Measurements from ENCODE around the gene CEP152.

Gene CEP152

DNA sequence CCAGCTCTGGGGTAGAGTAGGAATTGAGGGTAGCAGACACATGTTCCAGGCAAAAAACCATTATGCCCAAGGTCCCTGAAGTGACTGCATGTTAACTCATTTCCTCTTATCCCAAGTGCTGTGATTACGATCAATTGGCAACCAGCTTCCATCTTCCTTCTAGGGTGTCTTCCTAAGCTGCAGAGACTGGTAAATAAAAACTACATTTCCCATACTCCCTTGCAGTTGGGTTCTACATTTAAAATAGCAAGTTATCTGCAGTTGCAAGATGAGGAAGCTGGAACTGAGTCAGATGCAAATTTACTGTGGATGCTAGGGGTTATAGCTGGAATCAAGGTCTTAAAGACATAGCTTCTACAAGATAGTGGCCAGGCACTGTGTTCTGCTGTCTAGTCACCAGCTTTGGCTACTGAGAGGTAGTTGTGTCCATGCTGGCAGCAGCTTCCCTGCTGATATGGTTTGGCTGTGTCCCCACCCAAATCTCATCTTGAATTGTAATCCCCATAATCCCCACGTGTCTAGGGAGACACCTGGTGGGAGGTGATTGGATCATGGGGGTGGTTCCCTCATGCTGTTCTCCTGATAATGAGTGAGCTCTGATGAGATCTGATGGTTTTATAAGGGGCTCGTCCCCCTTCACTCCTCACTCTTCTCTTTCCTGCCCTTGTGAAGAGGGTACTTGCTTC, 114.1 kb downstream of the CEP152 start:
- no peak for DNase-seq

DNA sequence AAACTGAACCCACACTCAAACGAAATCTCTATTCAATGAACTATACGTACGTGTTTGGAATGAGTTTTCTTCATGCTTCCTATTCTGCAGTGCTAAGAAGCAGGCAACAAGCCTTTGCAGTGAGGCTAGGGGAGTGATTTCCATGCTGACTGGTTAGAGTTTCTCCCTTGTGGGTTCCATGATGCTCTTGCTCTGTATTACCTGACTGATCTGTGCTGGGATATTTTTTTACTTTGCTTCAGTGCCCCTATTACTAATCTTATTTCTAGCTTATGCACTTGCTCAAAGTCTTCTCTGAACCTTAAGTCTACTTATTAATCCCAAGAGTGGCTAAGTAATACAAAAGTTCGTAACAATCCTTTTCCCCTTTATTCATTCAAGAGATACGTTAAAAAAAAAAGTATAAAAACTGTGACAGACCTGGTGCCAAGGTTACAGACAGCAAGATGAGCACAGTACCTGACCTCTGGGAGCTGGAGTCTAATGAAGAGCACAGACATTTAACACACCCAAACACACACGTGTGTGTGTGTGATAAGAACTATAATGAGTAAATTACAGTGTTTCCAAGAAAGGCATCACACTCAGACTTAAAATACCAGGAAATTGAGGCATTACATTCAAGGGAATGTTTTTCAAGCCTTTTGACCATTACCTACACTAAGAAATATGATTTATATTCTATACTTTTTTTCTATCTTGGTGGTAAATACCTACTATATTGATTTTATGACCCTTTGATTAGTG, 114.9 kb downstream of the CEP152 start:
- DNase-seq, result no peak

DNA sequence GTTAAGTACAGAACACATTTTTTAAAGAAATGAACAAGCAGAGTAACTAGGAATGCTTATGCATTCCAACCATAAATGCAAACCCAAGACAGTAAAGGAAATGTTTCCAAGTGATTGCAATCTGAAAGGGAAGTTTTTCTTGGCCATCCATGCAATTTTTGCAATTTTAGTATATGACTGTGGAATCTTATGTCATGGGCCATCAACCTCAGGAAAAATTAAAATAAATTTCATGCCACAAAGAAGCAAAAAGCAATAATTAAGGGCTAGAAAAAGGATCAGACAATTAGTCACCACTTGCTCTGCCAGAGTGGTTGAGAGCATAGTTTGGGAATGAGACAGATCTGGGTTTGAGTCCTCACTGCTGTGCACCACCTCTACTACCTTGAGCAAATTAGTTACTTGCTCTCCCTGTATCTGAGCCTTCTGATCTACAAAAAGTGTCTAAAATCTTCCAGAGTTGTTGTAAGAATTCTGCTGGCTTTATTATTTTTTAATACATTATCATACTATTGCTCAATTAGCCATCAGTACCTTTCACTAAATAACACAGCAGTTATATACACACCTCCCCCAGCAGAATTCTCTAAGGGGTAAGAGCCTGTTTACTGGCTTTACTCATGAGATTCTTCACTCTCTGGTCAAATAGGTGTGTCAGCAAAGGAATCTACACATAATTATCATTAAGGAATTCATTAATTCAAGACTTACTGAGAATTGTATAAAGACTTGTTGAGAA, 115.6 kb downstream of the CEP152 start:
- DNase-seq, result no peak

DNA sequence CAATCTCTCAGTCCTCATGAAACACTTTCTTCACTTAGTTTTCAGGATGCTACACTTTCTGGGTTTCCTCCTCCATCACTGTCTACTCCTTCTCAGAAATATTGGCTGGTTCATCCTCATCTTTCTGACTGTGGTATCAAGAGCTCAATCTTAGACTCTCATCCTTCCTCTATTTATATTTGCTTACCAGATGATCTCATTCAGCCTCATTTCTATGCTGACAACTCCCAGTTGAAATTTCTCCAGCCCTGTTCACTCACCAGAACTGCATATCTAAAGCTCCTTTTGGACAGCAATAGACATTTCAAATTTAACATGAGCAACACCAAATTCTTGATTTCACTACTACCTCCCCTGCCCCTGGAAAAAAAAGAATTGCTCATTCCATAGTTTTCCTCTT, 117.4 kb downstream of the CEP152 start:
- DNase-seq, result no peak

DNA sequence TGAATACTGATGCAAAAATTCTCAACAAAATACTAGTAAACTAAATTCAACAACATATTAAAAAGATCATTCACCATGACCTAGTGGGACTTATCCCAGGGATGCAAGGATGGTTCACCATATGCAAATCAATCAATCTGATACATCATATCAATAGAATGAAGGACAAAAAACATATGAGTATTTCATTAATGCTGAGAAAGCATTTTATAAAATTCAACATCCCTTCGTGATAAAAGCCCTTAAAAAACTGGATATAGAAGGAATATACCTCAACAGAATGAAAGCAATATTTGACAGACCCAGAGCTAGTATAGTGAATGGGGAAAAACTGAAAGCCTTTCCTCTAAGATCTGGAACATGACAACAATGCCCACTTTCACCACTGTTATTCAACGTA, 122.4 kb downstream of the CEP152 start:
- no peak for DNase-seq
